Right lung (tissue), 5 donors: ENCODE measurements around the gene LYRM9. TPM values are rescaled to one million over a fixed set of nuclear protein-coding genes. Genes with fewer than 3 reads are reported as not detected.
"Not testable (repeated sequence)": the region's sequence is repeated elsewhere in the genome, so short reads cannot be mapped to it uniquely, and the experiment has no call there.

Experiments
- DNase-seq, 2 donors: peaks; one replicate each; pipeline ENCODE4 v3.0.0-alpha.2; 2013
- polyA plus RNA-seq, 5 donors: library from polyadenylated mRNA; unstranded; fragments of 120-200 nt; gene quantifications; one replicate each; pipeline versions ENCODE4 v1.2.1 to v1.2.3, GENCODE V29; 2013; ENCODE audit warnings: inconsistent platforms in 1 of 5, low replicate concordance in 1 of 5; ENCODE audit not compliant: insufficient read length in 5 of 5, insufficient read depth in 1 of 5

The LYRM9 gene
- polyA plus RNA-seq, 5 donors: 12.7 to 22.3 (median 14.9) TPM

GRCh38 chr17:27845264-27846041, 47.7 kb downstream of the LYRM9 start:
- no peak for DNase-seq

GRCh38 chr17:27840688-27841087, 52.5 kb downstream of the LYRM9 start:
- no peak for DNase-seq

- not testable (repeated sequence) for DNase-seq
Measured at GRCh38 chr17:27840406-27840678, 52.8 kb downstream of the LYRM9 start.

GRCh38 chr17:27839571-27840405, 53.4 kb downstream of the LYRM9 start:
- DNase-seq: not testable (repeated sequence)

GRCh38 chr17:27838607-27839006, 54.6 kb downstream of the LYRM9 start:
- not testable (repeated sequence) for DNase-seq

- not testable (repeated sequence) for DNase-seq
Measured at GRCh38 chr17:27837769-27838168, 55.4 kb downstream of the LYRM9 start.

- no peak for DNase-seq
Measured at GRCh38 chr17:27836651-27837050, 56.5 kb downstream of the LYRM9 start.

- no peak for DNase-seq
Measured at GRCh38 chr17:27834571-27834970, 58.6 kb downstream of the LYRM9 start.

GRCh38 chr17:27832831-27833230, 60.3 kb downstream of the LYRM9 start:
- no peak for DNase-seq

- DNase-seq: not testable (repeated sequence)
Measured at GRCh38 chr17:27829888-27830287, 63.3 kb downstream of the LYRM9 start.

GRCh38 chr17:27829143-27829711, 63.9 kb downstream of the LYRM9 start:
- not testable (repeated sequence) for DNase-seq

Other genes starting within 250 kb of the LYRM9 start
- gene NOS2, start 92.8 kb downstream of the LYRM9 start, polyA plus RNA-seq: 1 to 10 TPM; 1.2 to 2.9 (median 1.6) TPM
- 10 to 100 TPM; 17.9 to 22.6 (median 19.7) TPM for gene NLK, start 149.3 kb upstream of the LYRM9 start, polyA plus RNA-seq